Keratinocyte (primary cell): ENCODE results near the gene CNNM1. TPM values are rescaled to one million over a fixed set of nuclear protein-coding genes. Genes with fewer than 3 reads are reported as not detected.
A peak's percentile ranks its signal among the peaks of the same experiment; 100 is the strongest.

Experiments
- DNase-seq: peaks from one replicate; pipeline ENCODE4 v3.0.0-alpha.2; 2011; ENCODE audit warnings: low read depth, missing footprints, low spot score
- FAIRE-seq: peaks from 2 replicates; lab custom pipeline; 2011; peaks lifted over from hg19 to GRCh38; lab: Jason Lieb, UNC
- H2AFZ ChIP-seq: 2 replicates; pipeline ENCODE4 v1.6.0; 2012; ENCODE audit warnings: low read length, control low read depth, inconsistent platforms; ENCODE audit not compliant: control insufficient read depth
- H3K27ac ChIP-seq: 2 replicates; pipeline ENCODE4 v1.5.1; 2011; ENCODE audit warnings: low read length; ENCODE audit not compliant: control insufficient read depth, insufficient read depth
- H3K27me3 ChIP-seq: 3 replicates; pipeline ENCODE4 v1.6.0; 2011; ENCODE audit warnings: low read length; ENCODE audit not compliant: control insufficient read depth, insufficient read depth; ENCODE audit errors: extremely low read depth
- H3K36me3 ChIP-seq, 2 experiments: 2 replicates in 1 of 2; 3 replicates in 1 of 2; pipeline ENCODE4 v1.5.1; 2011; ENCODE audit warnings: low read length in 2 of 2, mild to moderate bottlenecking in 1 of 2; ENCODE audit not compliant: control insufficient read depth in 2 of 2, insufficient read depth in 2 of 2; ENCODE audit errors: extremely low read depth in 1 of 2
- H3K4me1 ChIP-seq: 3 replicates; pipeline ENCODE4 v1.5.1; 2011; ENCODE audit warnings: low read length; ENCODE audit not compliant: control insufficient read depth, insufficient read depth; ENCODE audit errors: extremely low read depth
- H3K4me2 ChIP-seq: 3 replicates; pipeline ENCODE4 v1.6.0; 2011; ENCODE audit warnings: low read depth, low read length; ENCODE audit not compliant: control insufficient read depth, insufficient read depth; ENCODE audit errors: extremely low read depth
- H3K4me3 ChIP-seq, 3 experiments: fragments of 200-600 bp in 1 of 3; sonication (generic) in 1 of 3; 2 replicates in 2 of 3; 3 replicates in 1 of 3; pipeline ENCODE4 v1.5.1; 2011 to 2016; ENCODE audit warnings: low read length in 3 of 3, mild to moderate bottlenecking in 3 of 3, control low read depth in 2 of 3, inconsistent platforms in 1 of 3, low read depth in 1 of 3, mixed read lengths in 1 of 3, mixed run types in 1 of 3, moderate library complexity in 1 of 3; ENCODE audit not compliant: control insufficient read depth in 2 of 3, insufficient read depth in 2 of 3; ENCODE audit errors: extremely low read depth in 1 of 3
- H3K79me2 ChIP-seq: 2 replicates; pipeline ENCODE4 v1.6.0; 2012; ENCODE audit warnings: low read length; ENCODE audit not compliant: control insufficient read depth, insufficient read depth
- H3K9ac ChIP-seq: 3 replicates; pipeline ENCODE4 v1.6.0; 2011; ENCODE audit warnings: low read length; ENCODE audit not compliant: control insufficient read depth, insufficient read depth; ENCODE audit errors: extremely low read depth
- H3K9me1 ChIP-seq: 3 replicates; pipeline ENCODE4 v1.6.0; 2011; ENCODE audit warnings: low read length; ENCODE audit not compliant: control insufficient read depth, insufficient read depth; ENCODE audit errors: extremely low read depth
- H3K9me3 ChIP-seq: 2 replicates; pipeline ENCODE4 v1.5.1; 2012; ENCODE audit warnings: low read depth, low read length; ENCODE audit not compliant: control insufficient read depth
- H4K20me1 ChIP-seq: 3 replicates; pipeline ENCODE4 v1.6.0; 2011; ENCODE audit warnings: low read length; ENCODE audit not compliant: control insufficient read depth, insufficient read depth; ENCODE audit errors: extremely low read depth
- CTCF ChIP-seq, 3 experiments: IDR thresholded peaks in 1 of 3; conservative IDR thresholded peaks in 1 of 3; optimal IDR thresholded peaks in 1 of 3; 2 replicates in 2 of 3; 3 replicates in 1 of 3; pipeline versions ENCODE3 to v1.5.1; 2011; ENCODE audit warnings: low read length in 3 of 3, mild to moderate bottlenecking in 3 of 3, moderate library complexity in 2 of 3, control low read depth in 1 of 3, inconsistent platforms in 1 of 3; ENCODE audit not compliant: insufficient read depth in 2 of 3; ENCODE audit errors: extremely low read depth in 1 of 3
- EZH2 ChIP-seq: IDR thresholded peaks from one replicate; pipeline ENCODE4 v1.6.1; 2012; ENCODE audit warnings: inconsistent platforms, mild to moderate bottlenecking, low read length, moderate library complexity
- dilution Hi-C: fragments of 300-500 bp; cut with MboI; formaldehyde crosslinking; loops from one replicate; pipeline ENCODE4 v1.7.0; 2020; ENCODE audit warnings: low sequenced_read_pairs; ENCODE audit not compliant: extremely low pct_ligation_motif_present
- polyA plus RNA-seq, 5 experiments: library from polyadenylated mRNA; depleted of rRNA in 3 of 5; stranded (reverse) in 3 of 5; stranded (forward) in 1 of 5; unstranded in 1 of 5; fragments of >200 nt; gene quantifications; 1 replicate in 1 of 5; 2 replicates in 3 of 5; 3 replicates in 1 of 5; pipeline versions ENCODE4 v1.2.1 to v1.2.3, GENCODE V29; 2011 to 2012; ENCODE audit warnings: missing spikeins in 2 of 5, low read depth in 1 of 5, low replicate concordance in 1 of 5

The CNNM1 gene
- polyA plus RNA-seq, 1 donor (not counting 4 experiments of a cell fraction or from before 2014, with no cell fraction given) = 0.83 TPM

DNA sequence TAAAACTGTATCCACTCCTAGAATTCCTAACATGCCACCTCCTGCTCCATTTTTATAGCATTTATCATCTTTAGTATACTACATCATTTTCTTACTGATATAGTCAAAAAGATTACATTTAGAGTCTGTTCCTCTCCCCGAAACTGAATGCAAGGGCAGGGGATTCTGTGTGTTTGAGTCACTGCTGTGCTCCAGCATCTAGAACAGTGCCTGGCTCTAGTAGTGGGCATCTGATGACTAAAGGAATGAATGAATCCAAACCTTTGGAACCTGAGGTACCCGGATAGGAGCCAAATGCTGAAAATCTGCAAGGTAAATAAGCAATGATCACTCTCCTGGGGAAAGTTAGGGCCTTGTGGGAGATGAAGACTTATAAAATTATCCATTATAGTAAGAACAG is 82.4 kb downstream of the CNNM1 start:
- Histone ChIP-seq H3K27ac (no peak overlapping the region), H2AFZ (no peak overlapping the region), H3K9me1 (no peaks in the 10 kb centered on the region), H4K20me1 (no peaks in the 10 kb centered on the region), H3K27me3 (no peaks in the 10 kb centered on the region), H3K9me3 (no peaks in the 10 kb centered on the region), H3K9ac (no peak overlapping the region), H3K79me2 (peaks cover 8% of the 10 kb centered on the region), H3K4me2 (no peak overlapping the region), H3K4me1 (no peaks in the 10 kb centered on the region), H3K4me3 (no peak overlapping the region), H3K36me3 (peaks cover 3 to 10% of the 10 kb centered on the region in 2 experiments)
- TF ChIP-seq CTCF (optimal IDR thresholded peaks at IDR 0.05 in 1 of 3, IDR thresholded peaks at IDR 0.05 in 1 of 3, conservative IDR thresholded peaks at IDR 0.05 in 1 of 3; ENCODE audit: extremely low read depth in 1 of 3, insufficient read depth in 2 of 3, low read length in 3 of 3) (no peak), EZH2 (no peak)
- DNase-seq (no peak), FAIRE-seq (no peak)
- dilution Hi-C loops = no loop called here

- Histone ChIP-seq H3K9ac (no peak overlapping the region), H3K9me1 (no peaks in the 10 kb centered on the region), H3K36me3 (peaks cover 0 to 10% of the 10 kb centered on the region in 2 experiments), H3K9me3 (no peaks in the 10 kb centered on the region), H3K27me3 (no peaks in the 10 kb centered on the region), H3K79me2 (peaks cover 8% of the 10 kb centered on the region), H4K20me1 (no peaks in the 10 kb centered on the region), H3K4me2 (no peak overlapping the region), H3K27ac (no peak overlapping the region), H3K4me3 (no peak overlapping the region), H2AFZ (no peak overlapping the region), H3K4me1 (no peaks in the 10 kb centered on the region)
- TF ChIP-seq CTCF (optimal IDR thresholded peaks at IDR 0.05 in 1 of 3, IDR thresholded peaks at IDR 0.05 in 1 of 3, conservative IDR thresholded peaks at IDR 0.05 in 1 of 3; ENCODE audit: extremely low read depth in 1 of 3, insufficient read depth in 2 of 3, low read length in 3 of 3) (peak in 1 of 3 experiments; percentile 16), EZH2 (no peak)
- dilution Hi-C loops = no loop called here
- DNase-seq = no peak
- FAIRE-seq = no peak
Observed at GRCh38 chr10:99412099-99412498, 82.9 kb downstream of the CNNM1 start.
